ENCODE data around the gene SLC22A23.

Gene SLC22A23

GRCh38 chr6:3483675-3484074 is 26.8 kb upstream of the SLC22A23 start:
- TF ChIP-seq CTCF (IDR thresholded peaks at IDR 0.05), result no peak
- no peaks in the 10 kb centered on the region for H3K9me3 ChIP-seq
- no peaks in the 10 kb centered on the region for H3K36me3 ChIP-seq
- H3K27ac ChIP-seq, result no peak overlapping the region
- H3K4me3 ChIP-seq (ENCODE audit: low read depth in 1 of 2, low read length in 1 of 2), result no peak overlapping the region
- no peaks in the 10 kb centered on the region for H3K4me1 ChIP-seq (ENCODE audit: control insufficient read depth in 1 of 2, insufficient read depth in 1 of 2, low read depth in 1 of 2, low read length in 1 of 2)
- peaks cover 12% of the 10 kb centered on the region for H3K27me3 ChIP-seq

- H3K9me3 ChIP-seq, result no peaks in the 10 kb centered on the region
- no peak overlapping the region for H3K27ac ChIP-seq
- no peaks in the 10 kb centered on the region for H3K36me3 ChIP-seq
- H3K4me1 ChIP-seq (ENCODE audit: control insufficient read depth in 1 of 2, insufficient read depth in 1 of 2, low read depth in 1 of 2, low read length in 1 of 2), result no peaks in the 10 kb centered on the region
- H3K27me3 ChIP-seq, result peaks cover 6% of the 10 kb centered on the region
- H3K4me3 ChIP-seq (ENCODE audit: low read depth in 1 of 2, low read length in 1 of 2), result no peak overlapping the region
- no peak for TF ChIP-seq CTCF (IDR thresholded peaks at IDR 0.05)
These were observed 26.0 kb upstream of the SLC22A23 start for GRCh38 chr6:3482869-3483268.

- Histone ChIP-seq H3K9me3 (no peaks in the 10 kb centered on the region), H3K27ac (no peak overlapping the region), H3K36me3 (no peaks in the 10 kb centered on the region), H3K27me3 (peaks cover 5% of the 10 kb centered on the region), H3K4me3 (ENCODE audit: low read depth in 1 of 2, low read length in 1 of 2) (no peak overlapping the region), H3K4me1 (ENCODE audit: control insufficient read depth in 1 of 2, insufficient read depth in 1 of 2, low read depth in 1 of 2, low read length in 1 of 2) (no peaks in the 10 kb centered on the region)
- TF ChIP-seq CTCF (IDR thresholded peaks at IDR 0.05), result no peak
These were observed 24.8 kb upstream of the SLC22A23 start for GRCh38 chr6:3481640-3482039.

GRCh38 chr6:3480009-3480408 is 23.2 kb upstream of the SLC22A23 start:
- Histone ChIP-seq H3K9me3 (no peaks in the 10 kb centered on the region), H3K4me1 (ENCODE audit: control insufficient read depth in 1 of 2, insufficient read depth in 1 of 2, low read depth in 1 of 2, low read length in 1 of 2) (no peaks in the 10 kb centered on the region), H3K4me3 (ENCODE audit: low read depth in 1 of 2, low read length in 1 of 2) (no peak overlapping the region), H3K36me3 (no peaks in the 10 kb centered on the region), H3K27me3 (peaks cover 15% of the 10 kb centered on the region), H3K27ac (no peak overlapping the region)
- no peak for TF ChIP-seq CTCF (IDR thresholded peaks at IDR 0.05)

GRCh38 chr6:3473773-3474172 is 16.9 kb upstream of the SLC22A23 start:
- Histone ChIP-seq H3K9me3 (no peaks in the 10 kb centered on the region), H3K4me3 (ENCODE audit: low read depth in 1 of 2, low read length in 1 of 2) (no peak overlapping the region), H3K4me1 (ENCODE audit: control insufficient read depth in 1 of 2, insufficient read depth in 1 of 2, low read depth in 1 of 2, low read length in 1 of 2) (no peaks in the 10 kb centered on the region), H3K36me3 (no peaks in the 10 kb centered on the region), H3K27me3 (peaks cover 32% of the 10 kb centered on the region), H3K27ac (no peak overlapping the region)
- TF ChIP-seq CTCF (IDR thresholded peaks at IDR 0.05), result no peak

- Histone ChIP-seq H3K9me3 (no peaks in the 10 kb centered on the region), H3K36me3 (no peaks in the 10 kb centered on the region), H3K27me3 (peaks cover 28% of the 10 kb centered on the region), H3K4me3 (ENCODE audit: low read depth in 1 of 2, low read length in 1 of 2) (no peak overlapping the region), H3K4me1 (ENCODE audit: control insufficient read depth in 1 of 2, insufficient read depth in 1 of 2, low read depth in 1 of 2, low read length in 1 of 2) (no peaks in the 10 kb centered on the region), H3K27ac (no peak overlapping the region)
- no peak for TF ChIP-seq CTCF (IDR thresholded peaks at IDR 0.05)
These were observed 14.9 kb upstream of the SLC22A23 start for GRCh38 chr6:3471711-3472110.

All from neutrophil (primary cell).